ENCODE measurements around the gene SOBP. TPM values are rescaled to one million over a fixed set of nuclear protein-coding genes. Genes with fewer than 3 reads are reported as not detected.
A peak's percentile ranks its signal among the peaks of the same experiment; 100 is the strongest.

SOBP gene
- total RNA-seq, 2 donors from 2014 or later, result 10.3 to 11.1 TPM

DNA sequence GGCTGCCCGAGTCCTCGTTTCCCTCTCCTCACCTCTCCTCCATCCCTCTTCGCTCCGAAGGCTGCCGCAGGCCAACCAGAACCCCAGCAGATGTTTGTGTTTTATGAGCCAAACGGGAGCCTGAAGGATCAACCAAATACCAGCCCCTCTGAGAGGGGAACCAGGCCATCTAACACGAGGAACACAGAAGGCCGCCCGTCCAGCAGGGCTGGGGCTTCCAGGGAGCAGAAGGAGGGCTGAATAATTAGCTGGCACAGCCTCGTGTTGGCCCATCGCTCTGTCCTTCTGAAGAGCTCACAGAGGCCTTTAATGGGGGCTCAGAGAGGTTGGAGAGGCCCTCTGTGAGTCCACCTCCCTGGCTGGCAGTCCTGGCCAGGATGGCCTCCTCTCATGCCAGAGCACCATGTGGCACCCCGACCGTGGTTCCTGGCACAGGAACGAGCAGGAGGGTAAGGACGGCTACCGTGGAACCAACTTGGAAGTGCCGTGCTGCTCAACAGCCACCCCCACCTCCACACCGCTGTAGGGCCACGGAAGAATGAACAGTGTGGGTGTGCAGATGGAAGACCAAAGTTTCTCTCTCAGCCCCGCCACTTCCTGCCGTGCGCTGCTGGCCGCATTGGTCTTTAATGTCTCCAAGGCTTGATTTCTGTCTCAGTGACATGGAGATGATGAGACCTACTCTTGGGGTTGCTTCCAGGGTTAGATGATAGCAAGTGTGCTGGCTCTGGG is 179.0 kb downstream of the SOBP start:
- DNase-seq (ENCODE audit: low spot score), result no peak
- no peaks in the 10 kb centered on the region for H3K27me3 ChIP-seq (replicated peaks; ENCODE audit: insufficient read depth)
- TF ChIP-seq, protein P1, sequence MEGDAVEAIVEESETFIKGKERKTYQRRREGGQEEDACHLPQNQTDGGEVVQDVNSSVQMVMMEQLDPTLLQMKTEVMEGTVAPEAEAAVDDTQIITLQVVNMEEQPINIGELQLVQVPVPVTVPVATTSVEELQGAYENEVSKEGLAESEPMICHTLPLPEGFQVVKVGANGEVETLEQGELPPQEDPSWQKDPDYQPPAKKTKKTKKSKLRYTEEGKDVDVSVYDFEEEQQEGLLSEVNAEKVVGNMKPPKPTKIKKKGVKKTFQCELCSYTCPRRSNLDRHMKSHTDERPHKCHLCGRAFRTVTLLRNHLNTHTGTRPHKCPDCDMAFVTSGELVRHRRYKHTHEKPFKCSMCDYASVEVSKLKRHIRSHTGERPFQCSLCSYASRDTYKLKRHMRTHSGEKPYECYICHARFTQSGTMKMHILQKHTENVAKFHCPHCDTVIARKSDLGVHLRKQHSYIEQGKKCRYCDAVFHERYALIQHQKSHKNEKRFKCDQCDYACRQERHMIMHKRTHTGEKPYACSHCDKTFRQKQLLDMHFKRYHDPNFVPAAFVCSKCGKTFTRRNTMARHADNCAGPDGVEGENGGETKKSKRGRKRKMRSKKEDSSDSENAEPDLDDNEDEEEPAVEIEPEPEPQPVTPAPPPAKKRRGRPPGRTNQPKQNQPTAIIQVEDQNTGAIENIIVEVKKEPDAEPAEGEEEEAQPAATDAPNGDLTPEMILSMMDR (IDR thresholded peaks at IDR 0.05), result no peak
- H3K36me3 ChIP-seq, result no peaks in the 10 kb centered on the region
- H3K27ac ChIP-seq, result no peak overlapping the region
- H3K4me3 ChIP-seq, result no peak overlapping the region
- H3K9me3 ChIP-seq, result no peaks in the 10 kb centered on the region
- no peaks in the 10 kb centered on the region for H3K4me1 ChIP-seq (ENCODE audit: control insufficient read depth in 1 of 2, low read depth in 2 of 2)
- no peak for ATAC-seq (ENCODE audit: insufficient number of reproducible peaks, low FRiP score, low read depth)

DNA sequence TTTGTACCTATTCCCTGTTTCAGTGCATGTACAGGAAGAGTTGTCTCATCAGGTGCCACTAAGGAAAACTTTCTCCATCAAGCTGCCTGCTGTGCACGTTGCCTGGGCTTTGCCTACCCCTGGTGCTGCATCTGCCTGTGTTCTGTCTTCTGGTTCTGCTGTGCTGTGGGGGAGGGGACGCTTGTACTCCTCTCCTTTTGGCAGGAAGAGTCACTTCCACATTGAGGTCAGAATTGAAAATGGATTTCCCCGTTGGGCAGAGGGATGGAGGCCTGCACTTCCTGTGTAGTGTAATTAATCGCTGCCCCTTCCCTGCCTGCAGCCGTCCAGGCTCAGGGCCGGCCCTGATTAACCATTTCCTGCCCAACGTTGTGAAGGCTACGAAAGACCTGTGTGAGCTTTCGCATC is 180.9 kb downstream of the SOBP start:
- H3K9me3 ChIP-seq, result no peaks in the 10 kb centered on the region
- H3K4me3 ChIP-seq, result no peak overlapping the region
- H3K4me1 ChIP-seq (ENCODE audit: control insufficient read depth in 1 of 2, low read depth in 2 of 2), result no peaks in the 10 kb centered on the region
- ATAC-seq (ENCODE audit: insufficient number of reproducible peaks, low FRiP score, low read depth) (no peak), DNase-seq (ENCODE audit: low spot score) (no peak)
- no peaks in the 10 kb centered on the region for H3K27me3 ChIP-seq (replicated peaks; ENCODE audit: insufficient read depth)
- TF ChIP-seq, protein P1 (IDR thresholded peaks at IDR 0.05), result no peak
- H3K36me3 ChIP-seq, result no peaks in the 10 kb centered on the region
- no peak overlapping the region for H3K27ac ChIP-seq

DNA sequence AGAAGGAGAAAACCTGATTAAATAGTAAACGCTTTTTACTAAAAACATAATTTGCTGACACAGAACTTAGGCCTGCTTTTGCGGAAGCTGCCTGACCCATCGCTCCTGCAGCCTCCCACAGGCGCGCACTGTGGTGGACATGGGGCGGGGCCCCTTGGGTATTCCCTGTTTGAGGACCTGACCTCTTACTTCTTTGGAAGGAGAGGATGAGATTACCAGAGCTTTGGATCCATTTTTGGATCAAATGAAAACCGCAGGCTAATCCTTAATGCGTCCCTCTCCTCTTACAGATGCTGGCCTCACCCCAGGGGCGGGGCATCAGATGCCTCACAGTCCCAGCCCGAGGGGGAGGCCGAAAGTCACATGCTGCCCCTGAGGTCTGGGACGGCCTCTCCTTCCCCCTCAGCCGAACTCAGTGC is 183.2 kb downstream of the SOBP start:
- ATAC-seq (ENCODE audit: insufficient number of reproducible peaks, low FRiP score, low read depth) (no peak), DNase-seq (ENCODE audit: low spot score) (no peak)
- TF ChIP-seq, protein P1 (IDR thresholded peaks at IDR 0.05), result no peak

DNA sequence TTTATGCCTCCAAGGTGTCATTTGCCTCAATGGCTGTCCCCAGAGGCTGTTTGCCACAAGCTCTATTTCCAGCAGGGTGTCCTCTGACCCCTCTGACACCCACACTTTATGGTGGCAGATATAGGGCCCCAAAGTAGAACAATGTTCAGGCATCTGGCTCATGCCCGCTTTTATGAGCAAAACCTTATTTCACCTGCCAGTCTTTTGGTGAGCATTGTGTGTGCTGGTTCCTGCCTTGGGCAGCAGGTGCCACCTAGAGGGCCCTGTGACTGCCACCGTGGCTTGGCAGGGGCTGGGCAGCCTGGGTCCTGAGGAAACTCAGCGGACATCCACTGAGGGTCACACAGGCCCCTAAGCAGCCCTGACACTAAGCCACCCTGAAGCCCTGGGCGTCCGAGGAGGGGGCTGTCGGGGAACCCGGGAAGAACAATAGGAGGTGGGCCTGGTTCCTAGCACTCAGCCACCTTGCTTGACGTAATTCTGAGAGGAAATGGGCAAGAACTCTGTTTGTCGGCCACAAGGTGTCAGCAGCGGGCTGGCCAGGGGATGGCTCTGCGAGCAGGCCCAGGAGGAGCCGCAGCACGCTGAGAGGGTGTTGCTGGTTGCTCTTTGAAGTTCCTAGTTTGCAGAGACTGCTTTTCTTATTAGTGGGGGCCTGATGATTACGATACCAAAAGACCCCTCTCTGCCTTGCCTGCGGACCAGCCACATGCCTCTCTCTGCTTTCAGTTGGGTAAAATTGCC is 185.2 kb downstream of the SOBP start:
- TF ChIP-seq, protein P1 (IDR thresholded peaks at IDR 0.05), result peak; percentile 83
- H3K27me3 ChIP-seq (replicated peaks; ENCODE audit: insufficient read depth), result no peaks in the 10 kb centered on the region
- no peaks in the 10 kb centered on the region for H3K9me3 ChIP-seq
- no peak for ATAC-seq (ENCODE audit: insufficient number of reproducible peaks, low FRiP score, low read depth)
- no peak for DNase-seq (ENCODE audit: low spot score)
- H3K36me3 ChIP-seq, result no peaks in the 10 kb centered on the region
- H3K4me1 ChIP-seq (ENCODE audit: control insufficient read depth in 1 of 2, low read depth in 2 of 2), result no peaks in the 10 kb centered on the region
- no peak overlapping the region for H3K4me3 ChIP-seq
- no peak overlapping the region for H3K27ac ChIP-seq

More for the DNA sequence above, 183.2 kb downstream of the SOBP start:
- Histone ChIP-seq H3K36me3 (no peaks in the 10 kb centered on the region), H3K4me3 (no peak overlapping the region), H3K9me3 (no peaks in the 10 kb centered on the region), H3K27me3 (replicated peaks; ENCODE audit: insufficient read depth) (no peaks in the 10 kb centered on the region), H3K4me1 (ENCODE audit: control insufficient read depth in 1 of 2, low read depth in 2 of 2) (no peaks in the 10 kb centered on the region), H3K27ac (no peak overlapping the region)

DNA sequence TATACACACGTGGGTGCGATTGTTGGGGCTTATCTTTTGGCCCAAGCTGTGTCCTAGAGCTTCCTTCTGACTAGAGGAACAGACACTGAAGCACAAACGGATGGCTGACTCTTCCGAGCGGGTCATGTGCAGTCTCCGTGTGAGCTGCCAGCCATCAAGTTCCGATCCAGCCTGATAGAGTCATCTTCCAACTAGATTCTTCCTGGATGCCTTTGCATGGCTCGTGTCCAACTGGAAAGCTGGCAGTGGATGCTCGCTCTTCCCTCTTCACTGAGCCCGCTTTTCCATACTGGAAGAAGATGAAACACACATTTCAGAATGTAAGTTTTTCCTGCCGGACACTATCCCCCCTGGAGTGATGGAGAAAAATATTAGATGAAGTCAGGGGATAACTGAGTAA is 186.1 kb downstream of the SOBP start:
- Histone ChIP-seq H3K27ac (no peak overlapping the region), H3K9me3 (no peaks in the 10 kb centered on the region), H3K4me1 (ENCODE audit: control insufficient read depth in 1 of 2, low read depth in 2 of 2) (no peaks in the 10 kb centered on the region), H3K36me3 (no peaks in the 10 kb centered on the region), H3K4me3 (no peak overlapping the region), H3K27me3 (replicated peaks; ENCODE audit: insufficient read depth) (no peaks in the 10 kb centered on the region)
- TF ChIP-seq, protein P1 (IDR thresholded peaks at IDR 0.05), result no peak
- ATAC-seq (ENCODE audit: insufficient number of reproducible peaks, low FRiP score, low read depth), result no peak
- no peak for DNase-seq (ENCODE audit: low spot score)
